GM19328 (cell line): ENCODE data around the gene PLPP4.

Experiments
- ATAC-seq: cut with Tn5 transposase; IDR thresholded peaks from one replicate; pipeline ENCODE4 v1.9.1; 2021; ENCODE audit warnings: mild to moderate bottlenecking, moderate library complexity; ENCODE audit not compliant: unreplicated experiment

PLPP4 gene

GRCh38 chr10:120456143-120456625, 843 bp upstream of the PLPP4 start:
- no peak for ATAC-seq

GRCh38 chr10:120457431-120458172, 575 bp downstream of the PLPP4 start:
- ATAC-seq: no peak

- ATAC-seq: no peak
Observed at GRCh38 chr10:120458432-120458831, 1.4 kb downstream of the PLPP4 start.

GRCh38 chr10:120459185-120459584, 2.2 kb downstream of the PLPP4 start:
- no peak for ATAC-seq

- ATAC-seq: no peak
Observed at GRCh38 chr10:120460186-120460585, 3.2 kb downstream of the PLPP4 start.

- ATAC-seq: no peak
Observed at GRCh38 chr10:120460776-120461175, 3.7 kb downstream of the PLPP4 start.

GRCh38 chr10:120462018-120462682, 5.1 kb downstream of the PLPP4 start:
- ATAC-seq: no peak

GRCh38 chr10:120465138-120465537, 8.1 kb downstream of the PLPP4 start:
- no peak for ATAC-seq

- no peak for ATAC-seq
Observed at GRCh38 chr10:120466006-120466405, 9.0 kb downstream of the PLPP4 start.

- ATAC-seq: no peak
Observed at GRCh38 chr10:120473593-120473992, 16.6 kb downstream of the PLPP4 start.

- ATAC-seq: no peak
Observed at GRCh38 chr10:120474956-120475355, 17.9 kb downstream of the PLPP4 start.

GRCh38 chr10:120475844-120476791, 19.1 kb downstream of the PLPP4 start:
- no peak for ATAC-seq

GRCh38 chr10:120477021-120477742, 20.2 kb downstream of the PLPP4 start:
- ATAC-seq: no peak

GRCh38 chr10:120477743-120478141, 20.7 kb downstream of the PLPP4 start:
- ATAC-seq: no peak

GRCh38 chr10:120478386-120478785, 21.4 kb downstream of the PLPP4 start:
- no peak for ATAC-seq

- no peak for ATAC-seq
Observed at GRCh38 chr10:120479506-120479905, 22.5 kb downstream of the PLPP4 start.

- ATAC-seq: no peak
Observed at GRCh38 chr10:120480065-120480600, 23.1 kb downstream of the PLPP4 start.

- ATAC-seq: no peak
Observed at GRCh38 chr10:120480848-120481247, 23.8 kb downstream of the PLPP4 start.

GRCh38 chr10:120483006-120483405, 26.0 kb downstream of the PLPP4 start:
- ATAC-seq: no peak

GRCh38 chr10:120483651-120484301, 26.7 kb downstream of the PLPP4 start:
- ATAC-seq: no peak
